HG02610 (cell line): ENCODE measurements around the gene ZNF443.
"Not testable (repeated sequence)": the region's sequence is repeated elsewhere in the genome, so short reads cannot be mapped to it uniquely, and the experiment has no call there.

Source experiments
- ATAC-seq: cut with Tn5 transposase; IDR thresholded peaks from one replicate; pipeline ENCODE4 v1.9.1; 2021; ENCODE audit warnings: mild to moderate bottlenecking, moderate library complexity; ENCODE audit not compliant: unreplicated experiment

ZNF443 gene

DNA sequence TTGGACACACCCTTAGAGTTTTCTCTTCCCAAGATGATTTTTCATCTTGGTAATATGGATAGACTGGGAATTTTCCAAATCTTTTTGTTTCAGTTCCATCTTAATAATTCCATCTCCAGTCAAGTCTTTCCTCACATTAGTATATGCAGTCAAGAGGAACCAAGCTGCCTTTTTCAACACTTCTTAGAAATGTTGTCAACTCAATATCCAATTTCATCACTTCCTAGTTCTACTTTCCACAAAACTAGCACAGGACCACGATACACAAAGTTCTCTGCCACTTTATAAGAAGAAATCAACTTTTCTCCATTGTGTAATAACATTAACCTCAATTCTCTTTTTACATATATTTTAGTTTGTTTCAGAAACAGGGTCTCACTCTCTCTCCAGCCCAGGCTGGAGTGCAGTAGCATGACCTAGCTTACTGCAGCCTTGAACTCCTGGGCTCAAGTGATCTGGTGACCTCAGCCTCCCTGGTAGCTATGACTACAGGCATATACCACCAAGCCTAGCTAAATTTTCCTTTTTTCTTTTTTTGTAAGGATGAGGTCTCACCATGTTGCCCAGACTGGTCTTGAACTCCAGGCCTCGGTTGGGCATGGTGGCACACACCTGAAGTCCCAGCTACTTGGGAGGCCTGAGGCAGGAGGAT lies 15.5 kb downstream of the ZNF443 start:
- no peak for ATAC-seq

DNA sequence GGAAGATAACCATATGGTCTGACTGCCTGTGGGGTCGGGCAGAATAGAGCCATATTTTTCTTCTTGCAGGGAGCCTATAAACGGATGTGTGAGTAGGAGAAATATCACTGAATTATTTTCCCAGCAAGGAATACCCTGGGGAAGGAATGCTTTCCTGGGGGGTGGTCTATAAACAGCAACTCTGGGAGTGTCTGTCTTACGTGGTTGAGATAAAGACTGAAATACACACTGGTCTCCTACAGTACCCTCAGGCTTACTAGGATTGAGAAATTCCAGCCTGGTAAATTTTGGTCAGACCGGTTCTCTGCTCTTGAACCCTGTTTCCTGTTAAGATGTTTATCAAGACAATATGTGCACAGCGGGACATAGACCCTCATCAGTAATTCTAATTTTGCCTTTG lies 23.5 kb downstream of the ZNF443 start:
- ATAC-seq = not testable (repeated sequence)

DNA sequence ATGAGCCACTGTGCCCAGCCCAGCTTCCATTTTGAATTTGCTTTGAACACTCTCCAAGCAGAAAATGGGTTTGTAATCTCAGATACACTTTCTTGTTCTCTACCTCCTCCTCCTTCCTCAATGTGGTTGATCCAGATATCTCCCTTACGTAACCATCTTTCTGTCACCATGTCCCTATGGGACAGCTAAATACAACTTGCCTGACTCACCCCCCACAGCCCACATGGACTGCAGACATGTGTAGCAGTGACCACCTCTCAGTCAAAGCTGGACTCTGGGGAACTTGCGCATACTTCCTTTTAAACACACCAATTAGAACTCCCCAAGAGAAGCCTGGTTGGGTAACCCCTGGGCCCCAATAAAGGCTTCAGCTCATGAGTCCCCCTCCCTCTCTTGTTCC lies 28.9 kb downstream of the ZNF443 start:
- ATAC-seq = no peak

DNA sequence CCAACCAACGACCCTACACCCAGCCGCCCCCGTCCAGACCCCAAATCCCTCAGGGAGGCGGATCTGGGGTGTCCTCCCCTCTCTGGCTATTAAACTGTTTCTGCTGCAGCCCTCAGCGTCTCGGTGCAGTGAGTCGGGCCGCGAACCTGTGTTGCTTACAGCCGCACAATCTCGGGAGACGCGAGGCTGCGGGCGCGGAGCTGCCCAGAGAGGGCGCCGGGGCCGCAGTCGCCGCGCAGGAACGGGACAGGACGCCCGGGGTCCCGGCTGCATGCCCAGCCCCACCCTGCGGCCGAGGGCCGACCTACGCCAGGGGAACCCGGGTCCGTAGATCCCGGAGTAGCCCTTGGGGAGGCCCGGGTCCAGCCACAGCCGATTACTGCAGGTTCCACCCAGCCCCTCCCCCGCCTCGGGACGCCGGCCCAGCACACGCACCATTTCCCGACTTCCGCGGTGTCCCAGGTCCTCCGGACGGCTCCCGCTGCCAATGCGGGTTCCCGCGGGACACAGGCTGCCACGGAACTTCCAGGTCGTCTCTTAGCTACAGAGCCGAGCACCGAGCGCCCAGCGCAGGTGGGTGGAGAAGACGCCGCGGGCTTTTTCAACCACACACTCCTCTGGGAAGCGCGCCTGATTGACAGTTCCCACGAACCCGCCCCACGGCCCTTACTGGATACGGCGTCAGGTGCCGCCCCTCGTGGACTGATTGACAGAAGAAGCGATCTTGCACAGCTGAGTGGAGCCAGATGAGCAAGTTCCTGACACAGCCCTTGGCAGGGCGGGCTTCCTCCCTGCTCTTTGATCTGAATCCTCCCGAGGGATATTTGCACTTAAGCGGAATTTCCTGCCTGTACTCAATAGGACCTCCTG lies 40.0 kb downstream of the ZNF443 start, which contains the start of gene ZNF799:
ZNF799 (minus strand) TSS at position 639 of the 870 bp plus-strand sequence; CDS start at position 438, 201 bp downstream.
- peak; percentile 96 for ATAC-seq

DNA sequence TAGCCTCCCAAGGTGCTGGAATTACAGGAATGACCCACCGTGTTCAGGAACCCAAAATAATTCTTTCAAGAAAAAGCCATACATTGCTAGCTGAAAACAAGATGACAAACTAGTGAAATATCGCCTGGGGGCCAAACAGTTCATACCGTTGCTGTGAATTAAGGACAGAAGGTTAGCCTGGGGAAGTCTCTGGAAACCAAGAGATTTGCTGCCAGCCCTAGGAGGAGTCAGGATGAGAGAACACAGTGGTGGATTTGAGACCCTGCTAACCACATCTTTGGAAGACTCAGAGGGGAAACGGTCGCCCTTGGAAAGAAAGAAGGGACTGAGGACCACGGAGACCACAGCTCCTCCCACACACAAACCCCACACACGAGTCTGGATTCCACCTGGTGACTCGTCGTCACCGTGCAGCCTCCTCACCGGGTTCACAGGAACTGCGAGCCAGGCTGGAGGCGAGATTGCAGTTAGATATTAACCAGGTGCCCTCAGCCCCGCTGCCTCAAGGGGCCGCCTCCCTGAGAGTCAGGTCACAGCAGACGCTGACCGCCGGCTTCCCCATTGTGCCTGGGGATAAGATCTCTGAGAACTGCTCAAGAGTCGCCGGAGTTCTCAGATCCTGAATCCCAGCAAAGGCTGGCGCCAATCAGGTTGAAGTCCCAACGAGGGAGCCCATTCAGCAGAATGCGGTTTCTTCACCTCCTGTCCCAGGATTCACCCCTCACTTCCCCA lies 40.8 kb downstream of the ZNF443 start:
- ATAC-seq = peak; percentile 19

DNA sequence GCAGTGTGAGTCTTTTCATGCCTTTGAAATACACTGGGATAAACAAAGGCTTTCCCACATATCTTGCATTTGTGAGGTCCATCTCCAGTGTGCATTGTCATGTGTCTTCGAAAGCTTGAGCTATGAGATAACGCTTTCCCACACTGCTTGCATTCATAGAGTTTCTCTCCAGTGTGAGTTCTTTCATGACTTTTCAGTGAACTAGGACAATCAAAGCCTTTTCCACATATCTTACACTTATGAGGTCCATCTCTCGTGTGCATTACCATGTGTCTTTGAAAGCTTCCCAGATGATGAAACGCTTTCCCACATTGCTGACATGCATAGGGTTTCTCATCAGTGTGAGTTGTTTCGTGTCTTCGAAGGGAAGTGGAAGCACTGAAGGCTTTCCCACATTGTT lies 49.7 kb downstream of the ZNF443 start:
- ATAC-seq = not testable (repeated sequence)

DNA sequence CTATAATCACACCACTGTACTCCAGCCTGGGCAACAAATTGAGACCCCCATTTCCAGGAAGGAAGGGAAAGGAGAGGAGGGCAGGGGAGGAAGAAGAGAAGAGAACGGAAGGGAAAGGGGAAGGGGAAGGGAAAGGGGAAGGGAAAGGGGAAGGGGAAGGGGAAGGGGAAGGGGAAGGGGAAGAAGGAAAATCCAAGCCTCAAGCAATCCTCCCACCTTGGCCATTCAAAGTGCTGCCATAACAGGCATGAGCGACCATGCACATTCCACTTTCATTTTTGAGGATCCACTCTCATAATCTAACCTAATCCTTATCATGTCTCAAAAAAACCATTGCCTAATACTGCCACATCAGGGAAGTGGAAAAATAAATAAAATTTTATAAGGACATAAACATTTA lies 54.5 kb downstream of the ZNF443 start:
- not testable (repeated sequence) for ATAC-seq

DNA sequence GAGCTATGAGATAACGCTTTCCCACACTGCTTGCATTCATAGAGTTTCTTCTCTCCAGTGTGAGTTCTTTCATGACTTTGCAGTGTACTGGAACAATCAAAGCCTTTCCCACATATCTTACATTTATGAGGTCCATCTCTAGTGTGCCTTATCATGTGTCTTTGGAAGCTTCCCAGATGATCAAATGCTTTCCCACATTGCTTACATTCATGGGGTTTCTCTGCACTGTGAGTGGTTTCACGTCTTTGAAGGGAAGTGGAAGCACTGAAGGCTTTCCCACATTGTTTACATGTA lies 60.4 kb downstream of the ZNF443 start:
- no peak for ATAC-seq

DNA sequence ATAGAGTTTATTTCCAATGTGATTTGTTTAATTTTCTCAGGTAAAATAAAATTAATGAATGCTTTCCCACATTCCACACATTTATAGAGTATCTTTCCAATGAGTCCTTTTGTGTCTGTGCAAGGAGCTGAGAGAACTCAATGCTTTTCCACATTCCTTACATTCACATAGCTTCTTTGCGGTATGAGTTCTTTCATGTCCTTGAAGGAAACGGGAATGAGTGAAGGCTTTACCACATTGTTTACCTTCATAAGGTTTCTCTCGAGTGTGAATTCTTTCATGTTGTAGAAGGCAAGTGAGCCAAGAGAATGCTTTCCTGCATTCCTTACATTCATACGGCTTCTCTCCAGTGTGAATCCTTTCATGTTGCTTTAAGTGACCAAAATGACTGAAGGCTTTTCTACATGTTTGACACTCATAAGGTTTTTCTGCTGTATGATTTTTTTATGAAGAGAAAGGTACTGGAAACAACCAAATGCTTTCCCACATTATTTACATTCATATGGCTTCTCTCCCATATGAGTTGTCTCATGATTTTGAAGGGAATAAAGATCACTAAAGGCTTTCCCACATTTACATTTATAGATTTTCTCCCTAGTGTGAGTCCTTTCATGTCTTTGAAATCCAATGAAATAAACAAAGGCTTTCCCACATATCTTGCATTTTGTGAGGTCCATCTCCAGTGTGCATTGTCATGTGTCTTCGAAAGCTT lies 60.9 kb downstream of the ZNF443 start:
- ATAC-seq = no peak
